ENCODE data around the gene NFIC.

NFIC gene

GRCh38 chr19:3508771-3509535 lies 142.6 kb downstream of the NFIC start:
- no peak for DNase-seq (ENCODE audit: low read depth in 2 of 2)

DNA sequence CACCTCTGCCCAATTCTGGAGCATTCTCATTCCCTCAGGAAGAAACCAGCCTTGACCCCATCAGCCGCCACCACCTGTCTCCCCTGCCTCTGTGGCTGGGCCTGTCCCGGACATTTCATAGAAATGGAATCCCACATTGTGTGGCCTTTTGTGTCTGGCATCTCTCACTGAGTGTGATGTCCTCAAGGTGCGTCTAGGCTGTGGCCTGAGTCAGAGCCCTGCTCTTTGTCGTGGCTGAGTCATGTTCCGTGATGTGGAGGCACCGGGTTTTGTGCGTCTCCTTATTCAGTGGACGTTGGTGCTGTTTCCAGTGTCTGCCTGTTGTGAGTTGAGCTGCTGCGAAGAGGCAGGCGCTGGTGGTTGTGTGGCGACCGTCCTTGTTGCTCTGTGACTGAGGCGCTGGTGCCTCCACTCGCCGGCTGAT lies 143.2 kb downstream of the NFIC start:
- no peak for DNase-seq (ENCODE audit: low read depth in 2 of 2)

- no peak for DNase-seq (ENCODE audit: low read depth in 2 of 2)
Measured at GRCh38 chr19:3510727-3511126, 144.3 kb downstream of the NFIC start.

DNA sequence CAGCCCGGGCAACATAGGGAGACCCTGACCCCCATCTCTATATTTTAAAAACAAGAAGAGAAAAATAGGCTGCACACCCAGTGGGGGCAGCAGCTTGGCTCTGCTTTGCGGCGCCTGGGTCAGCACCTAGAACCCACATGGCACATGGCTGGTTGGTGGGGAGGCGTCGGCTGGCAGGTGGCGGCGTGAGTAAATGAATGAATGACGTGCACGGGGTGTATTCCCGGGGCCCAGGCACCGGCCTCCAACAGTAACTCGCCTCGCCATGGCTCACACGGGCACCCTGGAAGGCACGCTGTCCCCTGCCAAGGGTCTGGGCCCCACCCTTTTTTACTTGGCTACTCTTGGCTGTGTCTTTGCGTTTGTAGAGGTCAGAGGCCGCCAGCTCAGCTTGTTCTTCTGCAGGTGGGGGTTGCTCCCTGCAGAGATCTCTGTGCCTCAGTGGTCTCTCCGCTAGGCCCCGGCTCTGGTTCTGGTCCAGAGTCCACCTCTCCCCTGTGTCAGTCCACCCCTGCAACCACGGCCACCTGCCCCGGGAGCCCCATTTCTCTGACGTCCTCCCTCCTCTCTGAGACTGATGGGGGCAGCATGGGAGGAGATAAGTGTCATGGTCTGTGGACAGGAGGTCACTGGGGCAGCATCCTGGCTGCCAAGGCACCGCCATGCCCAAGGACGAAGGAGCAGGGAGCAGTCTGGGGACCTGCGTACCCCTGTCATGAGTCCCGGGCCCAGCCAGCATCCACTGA lies 145.3 kb downstream of the NFIC start:
- DNase-seq (ENCODE audit: low read depth in 2 of 2) = no peak

- no peak for DNase-seq (ENCODE audit: low read depth in 2 of 2)
Measured at GRCh38 chr19:3512562-3513228, 146.3 kb downstream of the NFIC start.

DNA sequence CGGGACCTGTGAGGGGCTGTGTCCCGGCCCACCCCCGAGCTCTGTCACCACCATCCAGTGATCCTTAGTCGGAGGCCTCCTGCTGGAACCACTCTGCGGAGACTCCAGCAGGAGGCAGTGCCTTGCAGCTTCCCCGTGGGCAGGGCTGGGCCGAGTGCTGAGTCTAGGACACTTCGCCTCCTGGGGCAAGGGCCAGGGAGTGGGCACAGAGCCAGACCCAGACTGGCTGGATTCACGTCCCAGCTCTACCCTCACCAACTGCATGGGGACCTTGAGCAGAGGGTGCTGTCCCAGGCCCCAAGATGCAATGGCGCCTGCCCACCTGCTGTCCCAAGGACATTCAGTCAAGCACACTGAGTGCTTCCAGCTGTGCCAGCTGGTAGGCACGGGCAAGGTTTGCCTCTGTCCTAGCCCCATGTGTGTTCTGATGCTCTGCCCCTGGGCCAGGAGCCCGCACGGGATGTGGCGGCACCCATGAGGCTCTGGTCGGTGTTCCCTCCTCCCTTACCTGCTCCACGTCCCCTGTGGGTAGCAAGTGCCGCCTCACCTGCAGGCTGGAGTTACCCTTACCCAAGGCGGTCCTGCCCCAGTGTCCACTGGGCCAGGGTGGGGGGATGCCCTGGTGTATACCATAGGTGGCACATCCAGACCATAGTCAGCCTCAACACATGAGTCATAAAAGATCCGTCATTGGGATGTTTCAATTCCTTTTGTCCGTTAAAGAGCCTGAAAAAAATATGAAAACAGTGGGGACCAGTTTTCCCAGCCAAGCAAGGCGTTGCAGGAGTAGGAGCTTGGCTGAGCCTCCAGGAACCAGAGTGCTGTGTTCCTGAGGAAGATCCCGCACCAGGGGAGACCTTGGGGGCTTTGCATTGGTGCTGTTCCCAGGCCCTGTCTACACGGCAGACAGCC lies 147.1 kb downstream of the NFIC start:
- no peak for DNase-seq (ENCODE audit: low read depth in 2 of 2)

- DNase-seq (ENCODE audit: low read depth in 2 of 2) = no peak
Measured at GRCh38 chr19:3514930-3515329, 148.5 kb downstream of the NFIC start.

GRCh38 chr19:3515891-3516422 lies 149.6 kb downstream of the NFIC start:
- peak; percentile 21 to 23 for DNase-seq (ENCODE audit: low read depth in 2 of 2)

GRCh38 chr19:3516675-3517207 lies 150.4 kb downstream of the NFIC start:
- no peak for DNase-seq (ENCODE audit: low read depth in 2 of 2)

DNA sequence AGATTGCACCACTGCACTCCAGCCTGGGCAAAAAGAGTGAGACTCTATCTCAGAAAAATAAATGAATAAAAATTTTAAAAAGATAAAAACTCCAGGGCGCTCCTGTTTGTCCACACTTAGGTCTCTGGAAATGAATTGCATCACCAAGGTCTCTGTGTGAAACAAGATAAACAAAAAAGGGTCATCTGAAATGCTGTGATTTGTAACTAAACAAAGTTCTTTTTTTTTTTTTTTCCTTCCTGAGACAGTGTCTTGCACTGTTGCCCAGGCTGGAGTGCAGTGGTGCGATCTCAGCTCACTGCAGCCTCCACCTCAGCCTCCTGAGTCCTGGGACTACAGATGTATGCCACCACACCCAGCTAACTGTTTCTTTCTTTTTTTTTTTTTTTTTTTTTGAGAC lies 151.3 kb downstream of the NFIC start:
- DNase-seq (ENCODE audit: low read depth in 2 of 2) = no peak

DNA sequence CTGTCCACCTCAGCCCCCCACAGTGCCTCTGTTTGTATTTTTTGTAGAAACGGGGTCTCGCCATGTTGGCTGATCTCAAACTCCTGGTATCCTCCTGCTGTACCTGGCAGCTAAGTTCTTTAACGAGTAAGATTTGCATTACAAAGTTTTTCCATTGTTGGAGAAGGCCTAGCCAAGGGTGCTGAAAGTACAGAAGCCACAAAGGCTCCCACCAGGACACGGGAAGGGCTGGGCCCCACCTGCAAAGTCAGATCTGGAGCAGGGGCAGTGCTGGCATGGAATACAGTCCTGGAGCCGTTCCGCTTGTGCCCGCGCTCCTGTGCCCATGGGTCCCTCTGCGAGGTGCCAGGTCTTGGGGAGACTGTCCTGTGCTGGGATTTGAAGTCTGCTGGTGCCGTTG lies 151.9 kb downstream of the NFIC start:
- DNase-seq (ENCODE audit: low read depth in 2 of 2) = no peak

- no peak for DNase-seq (ENCODE audit: low read depth in 2 of 2)
Measured at GRCh38 chr19:3518659-3519058, 152.3 kb downstream of the NFIC start.

Data from fibroblast of skin of left biceps (primary cell).